Neural progenitor cell (in vitro differentiated cells): ENCODE results near the gene STAT2.

Experiments used
- CTCF ChIP-seq: fragments of 200-600 bp; sonication (generic); IDR thresholded peaks from 2 replicates; pipeline ENCODE4 v1.5.1; 2017; ENCODE audit warnings: antibody characterized with exemption, mild to moderate bottlenecking
- EZH2phosphoT487 ChIP-seq: fragments of 200-600 bp; sonication (generic); IDR thresholded peaks from 2 replicates; pipeline ENCODE4 v1.6.1; 2017; ENCODE audit warnings: antibody characterized with exemption

GRCh38 chr12:56299308-56299852, 60.5 kb downstream of the STAT2 start:
- TF ChIP-seq CTCF, result no peak
- no peak for TF ChIP-seq EZH2phosphoT487
